HG03025 (cell line): Measurements from ENCODE around the gene DLGAP3.

Experiments
- ATAC-seq: cut with Tn5 transposase; IDR thresholded peaks from one replicate; pipeline ENCODE4 v1.9.1; 2021; ENCODE audit warnings: mild to moderate bottlenecking, moderate library complexity; ENCODE audit not compliant: unreplicated experiment, low FRiP score

The DLGAP3 gene

GRCh38 chr1:34904236-34905097 is 25.0 kb downstream of the DLGAP3 start:
- no peak for ATAC-seq

- no peak for ATAC-seq
These were observed 27.5 kb downstream of the DLGAP3 start for GRCh38 chr1:34901919-34902318.

- ATAC-seq, result no peak
These were observed 28.5 kb downstream of the DLGAP3 start for GRCh38 chr1:34900775-34901502.

GRCh38 chr1:34899906-34900305 is 29.5 kb downstream of the DLGAP3 start:
- no peak for ATAC-seq

GRCh38 chr1:34899471-34899870 is 30.0 kb downstream of the DLGAP3 start:
- ATAC-seq, result no peak

GRCh38 chr1:34898330-34898761 is 31.1 kb downstream of the DLGAP3 start:
- no peak for ATAC-seq

GRCh38 chr1:34896612-34897011 is 32.8 kb downstream of the DLGAP3 start:
- ATAC-seq, result no peak

GRCh38 chr1:34889705-34890104 is 39.7 kb downstream of the DLGAP3 start:
- ATAC-seq, result no peak

- ATAC-seq, result no peak
These were observed 41.9 kb downstream of the DLGAP3 start for GRCh38 chr1:34887593-34887992.

GRCh38 chr1:34885405-34886247 is 43.8 kb downstream of the DLGAP3 start:
- no peak for ATAC-seq

- ATAC-seq, result no peak
These were observed 44.5 kb downstream of the DLGAP3 start for GRCh38 chr1:34884961-34885360.

- ATAC-seq, result no peak
These were observed 44.9 kb downstream of the DLGAP3 start for GRCh38 chr1:34884536-34884935.

GRCh38 chr1:34879230-34879629 is 50.2 kb downstream of the DLGAP3 start:
- no peak for ATAC-seq

- no peak for ATAC-seq
These were observed 53.0 kb downstream of the DLGAP3 start for GRCh38 chr1:34876406-34876805.

GRCh38 chr1:34874296-34874952 is 55.0 kb downstream of the DLGAP3 start:
- no peak for ATAC-seq

GRCh38 chr1:34872133-34872503 is 57.3 kb downstream of the DLGAP3 start:
- no peak for ATAC-seq

GRCh38 chr1:34871443-34872132 is 57.9 kb downstream of the DLGAP3 start:
- no peak for ATAC-seq

- ATAC-seq, result no peak
These were observed 59.1 kb downstream of the DLGAP3 start for GRCh38 chr1:34870395-34870794.

- ATAC-seq, result no peak
These were observed 59.7 kb downstream of the DLGAP3 start for GRCh38 chr1:34869760-34870159.
